HG03139 (cell line): ENCODE measurements around the gene RANBP6.
"Not testable (repeated sequence)": the region's sequence is repeated elsewhere in the genome, so short reads cannot be mapped to it uniquely, and the experiment has no call there.

ENCODE experiments used
- ATAC-seq: cut with Tn5 transposase; IDR thresholded peaks from one replicate; pipeline ENCODE4 v1.9.1; 2021; ENCODE audit not compliant: unreplicated experiment

The RANBP6 gene

DNA sequence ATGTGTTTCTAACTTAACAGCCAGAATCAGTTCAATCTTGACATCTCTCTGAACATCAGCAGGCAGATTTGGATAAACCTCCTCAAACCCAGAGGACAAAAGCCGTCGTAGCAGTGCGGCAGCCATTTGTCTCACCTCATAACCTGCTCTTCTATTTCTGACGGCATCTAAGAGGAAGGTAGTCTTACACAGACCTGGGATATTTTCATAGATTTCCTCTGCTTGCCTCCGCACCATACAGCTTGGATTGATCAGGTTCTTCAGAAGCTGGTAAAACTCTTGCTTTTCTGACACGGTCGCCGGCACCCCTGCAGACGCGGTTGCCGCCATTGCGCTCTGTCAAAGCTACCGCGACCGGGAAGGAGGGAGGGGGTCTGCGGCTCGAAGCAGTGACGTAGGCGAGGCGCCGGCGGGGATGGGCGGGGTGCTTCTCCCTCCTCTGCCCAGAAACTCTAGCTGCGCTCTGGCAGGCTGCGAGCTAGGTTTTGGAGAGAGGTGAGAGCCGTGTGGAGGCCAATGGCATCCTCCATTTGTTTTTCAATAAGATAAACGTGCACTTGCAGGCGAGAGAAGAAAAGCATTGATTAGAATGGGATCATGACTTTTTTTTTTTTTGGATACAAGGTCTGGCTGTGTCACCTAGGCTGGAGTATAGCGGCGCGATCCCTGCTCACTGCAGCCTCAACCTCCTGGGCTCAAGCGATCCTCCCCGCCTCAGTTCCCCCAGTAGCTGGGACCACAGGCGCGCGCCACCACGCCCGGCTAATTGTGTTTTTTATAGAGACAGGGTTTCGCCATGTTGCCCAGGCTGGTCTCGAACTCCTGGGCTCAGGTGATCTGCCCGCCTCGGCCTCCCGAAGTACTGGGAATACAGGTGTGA, at the start of gene RANBP6:
Gene RANBP6 (minus strand): TSS at position 347 of the 880 bp plus-strand sequence. CDS start 17 bp downstream, at position 330.
- ATAC-seq = peak; percentile 98

DNA sequence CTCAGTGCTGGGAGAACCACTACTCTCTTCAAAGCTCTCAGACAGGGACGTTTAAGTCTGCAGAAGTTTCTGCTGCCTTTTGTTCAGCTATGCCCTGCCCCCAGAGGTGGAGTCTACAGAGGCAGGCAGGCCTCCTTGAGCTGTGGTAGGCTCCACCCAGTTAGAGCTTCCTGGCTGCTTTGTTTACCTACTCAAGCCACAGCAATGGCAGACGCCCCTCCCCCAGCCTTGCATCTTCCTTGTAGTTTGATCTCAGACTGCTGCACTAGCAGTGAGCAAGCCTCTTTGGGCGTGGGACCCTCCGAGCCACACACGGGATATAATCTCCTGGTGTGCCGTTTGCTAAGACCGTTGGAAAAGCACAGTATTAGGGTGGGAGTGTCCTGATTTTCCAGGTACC, 47.7 kb upstream of the RANBP6 start:
- ATAC-seq = not testable (repeated sequence)

DNA sequence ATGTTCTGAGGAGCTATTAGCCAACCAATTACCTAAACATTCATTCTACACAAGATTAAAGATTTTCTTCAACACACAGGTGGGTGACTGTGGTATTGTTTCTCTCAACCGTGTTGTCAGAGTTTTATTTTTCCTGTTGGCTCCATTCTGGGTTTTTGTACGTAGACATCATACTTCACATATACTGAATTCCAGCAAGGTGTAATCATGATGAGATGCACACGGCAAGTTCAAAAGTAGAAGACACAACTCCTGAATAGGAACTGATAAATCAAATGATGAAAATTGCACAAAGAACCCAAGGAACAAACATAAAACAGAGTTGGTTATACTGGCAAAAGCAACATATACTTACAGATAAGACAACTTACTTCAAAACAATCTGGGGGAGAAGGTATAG, 40.2 kb upstream of the RANBP6 start:
- ATAC-seq = no peak

DNA sequence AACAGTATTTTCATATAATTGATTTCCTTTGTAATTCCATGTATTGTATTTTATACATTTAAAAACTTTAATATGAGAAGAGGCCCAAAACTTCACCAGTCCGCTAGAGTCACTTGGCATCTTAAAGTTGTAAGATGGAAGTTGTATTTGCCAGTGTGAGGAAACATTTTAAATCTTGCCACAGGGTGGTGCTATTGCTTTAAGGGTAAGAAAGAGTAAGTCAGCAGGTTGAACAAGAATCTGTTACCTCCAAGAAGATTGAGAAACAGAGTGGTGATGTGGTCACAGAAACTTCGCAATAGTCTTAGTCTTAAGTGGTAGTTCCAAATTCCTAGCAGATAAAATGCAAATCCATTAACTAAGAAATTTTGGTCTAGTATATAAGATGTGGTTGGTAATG, 39.8 kb upstream of the RANBP6 start:
- ATAC-seq = no peak

DNA sequence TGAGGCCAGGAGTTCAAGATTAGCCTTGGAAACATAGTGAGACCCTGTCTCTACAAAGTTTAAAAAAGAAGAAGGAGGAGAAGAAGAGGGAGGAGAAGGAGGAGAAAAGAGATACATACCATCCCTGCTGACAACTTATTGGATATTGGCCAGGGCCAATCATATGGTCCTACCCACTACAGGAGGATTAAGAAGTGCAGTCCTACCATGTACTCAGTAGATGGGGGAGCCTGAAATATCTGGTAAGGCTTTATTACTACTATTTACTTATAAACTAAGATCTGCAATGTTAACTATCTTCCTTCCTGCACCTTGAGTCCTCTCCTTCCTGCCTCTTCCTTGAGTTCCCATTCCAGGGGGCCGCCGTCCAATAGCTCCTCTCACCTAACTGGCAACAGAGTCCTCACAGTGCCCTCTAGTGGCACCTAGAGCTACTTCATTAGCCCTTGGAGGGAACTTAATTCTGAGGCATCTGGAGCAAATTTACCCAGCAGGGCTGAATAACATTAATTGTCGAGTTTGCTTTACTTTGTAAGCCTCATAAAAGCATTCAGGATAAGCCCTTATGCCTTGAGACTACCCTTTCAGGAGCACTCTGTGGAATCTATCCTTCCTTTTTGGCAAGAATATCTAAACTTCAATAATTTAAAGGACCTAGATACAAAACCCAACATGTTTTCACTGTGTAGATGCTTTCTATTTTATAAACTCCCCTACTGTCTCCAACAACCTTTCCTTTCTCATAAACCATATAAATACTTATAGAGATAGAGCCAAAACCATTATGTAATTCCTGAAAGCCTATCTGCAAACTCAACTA, 39.1 kb upstream of the RANBP6 start:
- ATAC-seq = no peak

DNA sequence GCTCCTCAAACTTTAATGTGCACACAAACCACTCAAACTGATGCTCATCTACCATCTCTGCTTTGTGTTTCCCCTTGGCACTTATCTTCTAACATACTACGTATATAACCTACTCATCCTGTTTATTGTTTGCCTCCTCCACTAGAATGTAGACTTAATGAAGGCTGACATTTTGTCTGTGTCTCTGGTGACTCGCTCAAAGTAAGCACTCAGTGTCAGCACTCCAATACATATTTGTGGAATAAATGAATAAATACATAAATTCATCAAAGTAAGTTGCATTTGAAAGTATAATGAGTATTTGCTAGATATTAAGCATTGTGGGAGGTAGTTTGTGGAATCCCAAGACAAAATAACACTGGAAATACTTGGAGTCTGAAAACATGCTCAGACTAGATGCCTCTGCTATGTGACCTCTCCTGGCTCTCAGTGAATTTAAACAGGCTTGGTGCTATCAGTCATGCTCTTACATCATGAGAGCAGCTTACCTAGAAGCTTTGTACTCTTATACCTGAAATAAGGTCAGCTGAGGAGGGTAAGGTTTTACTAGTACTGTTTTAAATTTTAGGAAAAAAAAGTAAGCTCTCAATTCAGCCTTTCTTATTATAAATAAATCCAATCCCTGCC, 37.0 kb upstream of the RANBP6 start:
- ATAC-seq = no peak

DNA sequence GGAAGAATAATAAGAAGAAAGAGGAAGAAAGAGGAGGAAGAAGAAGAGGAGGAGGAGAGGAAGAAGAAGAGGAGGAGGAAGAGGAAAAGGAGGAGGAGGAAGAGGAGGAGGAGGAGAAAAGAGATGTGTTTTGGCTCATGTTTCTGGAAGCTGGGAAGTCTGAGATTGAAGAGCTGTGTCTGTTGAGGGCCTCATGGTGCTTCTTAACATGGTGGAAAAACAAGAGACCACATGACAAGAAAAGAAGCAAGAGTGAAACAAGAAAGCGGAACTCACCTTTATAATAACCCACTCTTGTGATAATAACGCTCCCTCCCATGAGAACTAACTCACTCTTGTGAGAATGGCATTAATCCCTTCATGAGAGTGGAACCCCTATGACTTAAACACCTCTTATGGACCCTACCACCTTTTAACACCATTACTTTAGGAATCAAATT, 36.1 kb upstream of the RANBP6 start:
- no peak for ATAC-seq

DNA sequence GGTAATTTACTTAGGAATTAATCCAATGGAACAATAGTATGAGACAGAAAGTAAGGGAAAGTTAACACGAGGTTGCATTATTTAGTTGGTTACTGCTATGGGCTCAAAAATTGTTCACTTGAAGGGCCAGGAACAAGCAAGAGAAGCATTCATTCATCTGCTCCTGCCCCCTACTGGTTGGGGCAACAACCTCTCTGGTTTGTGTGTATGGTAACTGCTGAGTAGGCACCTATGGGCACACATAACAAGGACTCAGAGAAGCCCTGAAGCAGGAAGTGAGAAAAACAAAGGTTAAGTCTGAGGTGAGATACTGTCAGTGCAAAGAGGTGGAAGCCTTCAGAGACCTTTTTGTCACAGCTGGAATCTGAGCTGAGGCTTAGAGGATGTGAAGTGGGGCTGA, 34.4 kb upstream of the RANBP6 start:
- peak; percentile 52 for ATAC-seq

DNA sequence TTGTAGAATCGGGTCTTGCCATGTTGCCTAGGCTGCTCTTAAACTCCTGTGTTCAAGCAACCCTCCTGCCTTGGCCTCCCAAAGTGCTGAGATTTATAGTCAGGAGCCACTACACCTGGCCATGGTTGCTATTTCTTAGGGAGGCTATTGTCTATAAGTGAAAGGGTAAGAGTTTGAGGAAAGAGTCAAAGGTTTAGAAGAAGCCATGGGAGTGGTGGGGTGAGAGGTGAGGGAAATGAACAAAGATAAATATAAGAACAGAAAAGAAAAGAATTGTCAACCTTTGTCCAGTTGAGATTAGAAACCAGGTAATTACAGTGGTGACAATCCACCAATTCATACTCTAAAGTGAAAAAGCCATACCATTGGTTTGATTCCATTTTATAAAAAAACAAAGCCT, 32.6 kb upstream of the RANBP6 start:
- ATAC-seq = no peak

DNA sequence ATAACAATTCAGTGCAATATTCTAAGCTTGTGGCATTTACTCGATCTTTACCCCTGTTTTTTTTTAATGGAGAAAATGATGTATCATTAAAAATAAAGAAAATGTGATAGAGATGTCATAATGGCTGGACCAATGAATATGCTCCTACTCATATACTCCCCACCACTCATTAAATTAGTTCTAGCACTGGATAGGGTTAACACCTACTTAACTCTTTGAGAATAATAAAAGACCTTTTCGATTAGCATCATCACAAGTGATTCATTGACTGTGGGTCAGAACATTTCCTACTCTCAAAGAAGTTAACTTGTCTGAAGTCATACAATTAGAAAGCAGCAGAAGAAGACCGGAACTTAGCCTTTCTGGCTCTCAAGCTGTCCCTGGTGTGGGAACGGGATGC, 31.6 kb upstream of the RANBP6 start:
- ATAC-seq = no peak

DNA sequence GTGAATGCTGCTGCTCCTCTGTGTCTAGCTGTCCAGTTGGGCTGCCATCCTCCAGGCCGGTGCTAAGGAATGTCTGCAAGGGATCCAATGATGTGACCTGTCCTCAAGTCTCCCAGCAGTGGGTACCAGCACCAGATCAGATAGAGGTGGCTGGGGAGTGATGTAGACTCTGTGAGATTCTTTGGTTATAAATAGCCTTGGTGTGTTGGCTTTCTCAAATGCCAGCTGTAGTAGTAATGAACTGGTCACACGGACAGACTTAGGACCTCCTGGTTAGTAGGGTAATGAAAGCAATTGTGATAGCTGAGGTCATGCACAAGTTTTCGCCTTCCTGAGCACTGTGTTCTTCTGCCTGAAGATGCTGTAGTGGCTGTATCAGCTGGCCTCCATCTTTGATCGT, 29.9 kb upstream of the RANBP6 start:
- no peak for ATAC-seq

DNA sequence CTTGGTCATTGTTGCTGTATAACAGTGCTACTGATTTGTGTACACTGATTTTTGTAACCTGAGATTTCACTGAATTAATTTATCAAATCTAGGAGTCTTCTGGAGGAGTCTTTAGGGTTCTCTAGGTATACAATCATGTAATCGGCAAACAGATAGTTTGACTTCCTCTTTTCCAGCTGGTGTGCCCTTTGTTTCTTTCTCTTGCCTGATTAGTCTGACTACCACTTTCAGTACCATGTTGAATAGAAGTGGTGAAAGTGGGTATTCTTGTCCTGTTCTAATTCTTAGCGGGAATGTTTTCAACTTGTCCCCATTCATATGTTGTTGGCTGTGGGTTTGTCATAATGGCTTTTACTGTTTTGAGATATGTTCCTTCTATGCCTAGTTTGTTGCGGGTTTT, 24.7 kb upstream of the RANBP6 start:
- ATAC-seq = no peak

DNA sequence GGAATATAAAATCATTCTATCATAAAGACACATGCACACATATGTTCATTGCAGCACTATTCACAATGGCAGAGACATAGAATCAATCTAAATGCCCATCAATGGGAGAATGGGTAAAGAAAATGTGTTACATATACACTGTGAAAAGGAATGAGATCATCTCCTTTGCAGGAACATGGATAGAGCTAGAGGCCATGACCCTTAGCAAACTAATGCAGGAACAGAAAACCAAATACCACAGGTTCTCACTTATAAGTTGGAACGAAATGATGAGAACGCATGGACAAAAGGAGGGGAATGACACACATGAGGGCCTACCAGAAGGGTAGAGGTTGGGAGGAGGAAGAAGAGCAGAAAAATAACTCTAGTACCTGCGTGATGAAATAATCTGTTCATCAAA, 21.0 kb upstream of the RANBP6 start:
- no peak for ATAC-seq

DNA sequence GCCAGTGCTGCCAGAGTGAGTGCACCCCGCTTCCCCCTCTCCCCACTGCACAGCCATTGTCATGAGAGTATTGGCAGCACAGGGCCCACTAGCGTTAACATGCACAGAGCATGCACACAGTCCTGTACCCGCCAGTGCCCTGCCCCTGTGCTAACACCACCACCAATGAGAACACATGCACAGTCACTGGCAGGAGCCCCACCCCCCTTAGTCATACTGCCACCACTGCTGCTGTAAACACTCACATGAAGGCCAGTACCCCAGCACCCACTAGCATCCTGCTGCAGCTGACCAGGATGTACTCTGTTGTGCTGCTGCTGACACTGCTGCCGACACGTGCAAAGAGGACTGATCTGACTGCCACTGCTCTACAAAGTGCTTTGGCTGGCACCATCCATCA, 19.5 kb upstream of the RANBP6 start:
- ATAC-seq = no peak

DNA sequence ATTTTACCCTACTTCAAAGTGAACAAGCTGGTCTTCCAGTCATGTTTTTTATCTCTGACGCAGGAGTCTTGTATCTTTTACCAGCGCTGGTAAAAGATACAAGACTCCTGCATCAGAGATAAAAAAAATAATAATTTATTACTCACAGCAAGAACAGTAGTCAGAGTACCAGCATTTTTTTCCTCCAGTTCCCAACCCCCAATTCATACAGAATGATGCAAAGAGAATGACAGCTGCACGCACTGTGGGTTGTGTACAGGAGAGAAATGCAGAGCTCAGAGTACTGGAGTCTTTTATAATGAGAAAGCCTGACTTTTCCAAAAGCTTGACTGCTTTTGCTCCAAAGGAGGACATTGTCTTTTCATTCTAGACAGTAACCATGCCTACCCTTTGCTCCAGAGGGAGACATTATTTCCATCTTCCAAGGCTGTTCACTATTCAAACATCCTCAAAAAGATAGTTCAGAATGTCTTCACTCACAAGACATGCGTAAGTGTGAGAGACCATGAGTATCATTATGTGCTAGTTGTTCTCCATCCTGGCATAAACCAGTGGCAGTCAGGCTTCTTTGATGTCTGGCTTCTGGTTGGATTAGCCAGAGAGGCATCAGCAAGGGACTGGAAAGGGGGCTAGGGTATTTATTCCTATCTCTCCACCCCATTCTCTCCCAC, 14.3 kb upstream of the RANBP6 start:
- ATAC-seq = no peak

DNA sequence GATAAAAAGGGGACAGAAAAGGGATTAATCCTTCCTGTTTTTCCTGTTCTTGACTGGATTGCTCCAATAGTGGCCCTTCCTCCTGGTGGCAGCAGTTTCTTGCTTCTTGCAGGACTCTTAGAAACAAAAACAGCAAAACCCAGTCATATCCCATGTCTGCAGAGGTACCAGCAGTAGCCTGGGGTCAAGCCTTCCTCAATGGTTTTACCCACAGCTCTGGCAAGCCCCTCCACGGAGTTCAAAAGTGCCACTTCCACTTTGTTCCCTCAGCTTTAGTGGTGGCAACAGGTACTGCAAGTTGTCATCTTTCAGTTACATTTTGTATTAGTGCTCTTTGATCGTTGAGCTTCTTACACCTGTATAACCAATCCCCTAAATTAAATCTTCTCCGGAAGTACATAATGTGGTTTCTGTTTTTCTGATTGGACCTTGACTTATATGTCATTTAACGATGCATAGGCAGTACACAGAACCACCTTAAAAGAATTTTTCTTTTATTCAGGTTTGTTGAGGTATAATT, 8.7 kb upstream of the RANBP6 start:
- ATAC-seq = no peak

DNA sequence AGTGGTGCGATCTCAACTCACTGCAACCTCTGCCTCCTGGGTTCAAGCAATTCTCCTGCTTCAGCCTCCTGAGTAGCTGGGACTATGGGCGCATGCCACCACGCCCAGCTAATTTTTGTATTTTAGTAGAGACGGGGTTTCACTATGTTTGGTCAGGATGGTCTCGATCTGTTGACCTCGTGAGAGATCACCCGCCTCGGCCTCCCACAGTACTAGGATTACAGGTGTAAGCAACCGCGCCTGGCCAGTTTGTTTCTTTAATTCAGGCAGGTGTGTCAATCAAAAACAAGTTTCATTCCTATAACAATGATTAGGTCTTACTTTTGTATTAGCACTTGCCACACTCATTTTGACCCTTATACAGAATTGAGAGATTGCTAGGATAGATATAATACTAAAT, 1.6 kb upstream of the RANBP6 start:
- not testable (repeated sequence) for ATAC-seq

DNA sequence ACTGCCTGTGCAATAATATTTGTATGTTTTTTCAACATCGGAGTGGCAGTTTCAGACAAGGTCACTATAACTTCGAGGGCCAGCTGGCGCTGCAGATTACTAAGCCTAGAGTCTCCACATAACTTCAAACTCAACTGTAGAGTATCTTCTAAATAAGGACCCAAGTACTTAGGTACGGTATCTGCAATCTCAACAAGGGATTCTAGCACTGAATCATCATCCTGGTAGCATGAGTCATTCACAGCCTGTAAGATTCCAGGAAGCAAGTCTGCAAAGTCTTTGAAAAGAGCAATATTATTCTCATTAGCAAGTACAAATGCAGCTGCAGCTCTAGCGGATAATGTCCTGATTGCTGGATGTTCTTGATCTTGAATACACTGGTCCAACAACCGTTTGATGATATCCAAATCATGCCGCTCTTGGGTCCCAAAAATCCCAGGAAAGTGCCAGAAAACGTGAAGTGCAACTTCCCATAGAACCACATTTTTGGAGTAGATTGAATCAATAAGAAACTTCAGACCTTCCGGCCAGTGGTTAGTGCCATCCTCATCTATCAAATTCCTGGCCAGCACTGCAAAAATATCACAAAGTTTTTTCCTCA, 654 bp downstream of the RANBP6 start:
- ATAC-seq = no peak

DNA sequence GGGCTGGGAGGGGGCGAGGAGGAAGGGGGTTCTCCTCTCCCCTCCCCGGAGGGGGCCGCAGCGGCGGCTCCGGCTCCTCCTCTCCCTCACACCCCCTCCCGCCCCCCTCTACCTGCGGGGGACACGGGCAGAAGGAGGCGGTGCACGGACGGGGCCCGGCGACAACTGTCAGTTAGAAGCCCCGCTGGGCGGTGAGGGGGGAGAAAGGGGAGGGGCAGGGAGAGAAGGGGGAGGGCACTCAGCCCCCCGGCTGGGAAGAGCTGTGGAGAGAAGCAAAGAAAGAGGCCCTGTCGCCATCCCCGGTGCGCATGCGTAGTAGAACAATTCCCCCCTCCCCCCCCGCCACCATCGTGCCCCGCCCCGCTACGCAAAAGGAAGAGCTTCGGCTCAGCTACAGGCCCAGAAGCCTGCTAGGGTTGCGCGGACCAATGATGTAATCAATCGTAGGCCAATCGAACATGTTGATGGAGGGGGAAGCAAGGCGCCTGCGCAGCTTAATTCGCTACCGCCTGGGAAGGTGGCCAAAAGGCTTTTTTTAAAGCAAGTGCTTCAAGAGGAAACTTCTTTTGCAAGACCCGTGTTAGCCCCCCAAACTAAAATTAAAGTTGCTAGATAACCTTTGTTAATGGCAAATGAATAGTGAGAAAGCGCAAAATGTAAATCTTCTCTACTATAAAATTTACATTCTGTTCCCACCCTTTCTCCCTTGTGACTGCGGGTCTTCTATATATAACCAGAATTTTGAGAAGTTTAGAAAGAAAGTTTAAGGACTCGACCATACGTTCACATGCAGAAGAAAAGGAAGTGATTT, 7.0 kb downstream of the RANBP6 start:
- peak; percentile 56 for ATAC-seq

DNA sequence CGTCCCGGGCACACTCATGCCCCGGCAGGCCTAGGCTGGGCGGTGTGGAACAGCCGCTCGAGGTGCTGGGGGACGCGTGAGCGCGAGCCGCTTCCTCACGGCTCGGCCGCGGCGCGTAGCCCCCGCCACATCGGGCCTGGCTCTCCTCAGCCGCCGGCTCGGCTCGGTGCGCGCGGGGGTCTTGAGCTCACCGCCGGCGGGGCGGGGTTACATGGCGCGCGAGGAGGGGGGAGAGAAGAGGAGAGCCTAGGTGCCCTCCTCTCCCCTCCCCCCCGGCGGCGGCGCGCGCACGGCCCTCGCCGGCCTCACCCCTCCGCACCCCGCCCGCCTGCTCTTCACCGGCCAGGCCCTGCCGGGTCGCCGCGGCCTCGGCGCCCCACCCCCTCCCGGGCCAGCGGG, 7.7 kb downstream of the RANBP6 start:
- peak; percentile 49 for ATAC-seq
